Cardiac fibroblast (primary cell): Measurements from ENCODE around the gene CDC5L.
"Not testable (repeated sequence)": the region's sequence is repeated elsewhere in the genome, so short reads cannot be mapped to it uniquely, and the experiment has no call there.

Experiments
- DNase-seq, 2 donors: peaks; one replicate each; pipeline versions ENCODE4 v3.0.0 to v3.0.0-alpha.2; 2010; ENCODE audit warnings: low read depth in 2 of 2
- H3K4me3 ChIP-seq, 2 donors: replicated peaks in 1 of 2; 1 replicate in 1 of 2; 2 replicates in 1 of 2; pipeline ENCODE4 v1.5.1; 2011; ENCODE audit warnings: low read depth in 2 of 2, low read length in 2 of 2, mild to moderate bottlenecking in 2 of 2, moderate library complexity in 1 of 2
- TF ChIP-seq, protein P1 (sequence below): IDR thresholded peaks from one replicate; pipeline ENCODE4 v1.5.1; 2011; ENCODE audit warnings: low read depth, mild to moderate bottlenecking, low read length, inconsistent platforms

CDC5L gene

DNA sequence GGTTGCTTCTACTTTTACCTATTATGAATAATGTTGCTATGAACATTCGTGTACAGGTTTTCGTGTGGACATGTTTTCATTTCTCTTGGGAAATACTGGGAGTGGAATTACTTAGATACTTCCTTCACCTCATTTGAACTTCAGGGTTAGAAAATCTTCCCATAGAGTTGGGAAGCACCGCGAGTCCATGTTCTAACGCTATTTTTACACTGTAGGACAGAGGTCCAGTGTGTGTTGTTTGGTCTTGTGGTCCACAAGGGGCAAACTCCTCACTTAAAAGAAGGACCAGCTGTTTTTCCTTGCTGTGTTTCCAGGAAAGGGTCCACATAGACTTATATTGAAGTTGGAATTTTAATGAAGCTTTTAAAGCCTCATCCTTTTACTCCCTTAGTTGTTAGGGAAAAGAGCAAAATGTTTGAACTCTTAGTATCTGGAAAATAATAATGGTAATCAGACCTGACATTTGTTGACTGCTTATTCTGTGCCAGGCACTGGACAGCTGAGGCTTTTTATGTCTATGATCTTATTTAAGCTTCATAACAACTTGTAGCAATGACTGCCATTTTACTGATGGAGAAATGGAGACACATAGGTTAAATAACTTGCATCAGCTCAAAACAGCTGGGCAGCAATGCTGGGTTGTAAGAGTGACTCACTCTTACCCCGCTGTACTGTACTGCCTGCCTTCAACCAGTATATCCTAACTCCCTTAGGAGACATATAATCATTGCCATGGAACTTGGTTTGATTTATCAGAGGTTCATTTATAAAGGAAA, 52.0 kb downstream of the CDC5L start:
- peak; percentile 69 to 89 for DNase-seq
- no peak overlapping the region for H3K4me3 ChIP-seq
- TF ChIP-seq, protein P1, sequence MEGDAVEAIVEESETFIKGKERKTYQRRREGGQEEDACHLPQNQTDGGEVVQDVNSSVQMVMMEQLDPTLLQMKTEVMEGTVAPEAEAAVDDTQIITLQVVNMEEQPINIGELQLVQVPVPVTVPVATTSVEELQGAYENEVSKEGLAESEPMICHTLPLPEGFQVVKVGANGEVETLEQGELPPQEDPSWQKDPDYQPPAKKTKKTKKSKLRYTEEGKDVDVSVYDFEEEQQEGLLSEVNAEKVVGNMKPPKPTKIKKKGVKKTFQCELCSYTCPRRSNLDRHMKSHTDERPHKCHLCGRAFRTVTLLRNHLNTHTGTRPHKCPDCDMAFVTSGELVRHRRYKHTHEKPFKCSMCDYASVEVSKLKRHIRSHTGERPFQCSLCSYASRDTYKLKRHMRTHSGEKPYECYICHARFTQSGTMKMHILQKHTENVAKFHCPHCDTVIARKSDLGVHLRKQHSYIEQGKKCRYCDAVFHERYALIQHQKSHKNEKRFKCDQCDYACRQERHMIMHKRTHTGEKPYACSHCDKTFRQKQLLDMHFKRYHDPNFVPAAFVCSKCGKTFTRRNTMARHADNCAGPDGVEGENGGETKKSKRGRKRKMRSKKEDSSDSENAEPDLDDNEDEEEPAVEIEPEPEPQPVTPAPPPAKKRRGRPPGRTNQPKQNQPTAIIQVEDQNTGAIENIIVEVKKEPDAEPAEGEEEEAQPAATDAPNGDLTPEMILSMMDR: no peak

DNA sequence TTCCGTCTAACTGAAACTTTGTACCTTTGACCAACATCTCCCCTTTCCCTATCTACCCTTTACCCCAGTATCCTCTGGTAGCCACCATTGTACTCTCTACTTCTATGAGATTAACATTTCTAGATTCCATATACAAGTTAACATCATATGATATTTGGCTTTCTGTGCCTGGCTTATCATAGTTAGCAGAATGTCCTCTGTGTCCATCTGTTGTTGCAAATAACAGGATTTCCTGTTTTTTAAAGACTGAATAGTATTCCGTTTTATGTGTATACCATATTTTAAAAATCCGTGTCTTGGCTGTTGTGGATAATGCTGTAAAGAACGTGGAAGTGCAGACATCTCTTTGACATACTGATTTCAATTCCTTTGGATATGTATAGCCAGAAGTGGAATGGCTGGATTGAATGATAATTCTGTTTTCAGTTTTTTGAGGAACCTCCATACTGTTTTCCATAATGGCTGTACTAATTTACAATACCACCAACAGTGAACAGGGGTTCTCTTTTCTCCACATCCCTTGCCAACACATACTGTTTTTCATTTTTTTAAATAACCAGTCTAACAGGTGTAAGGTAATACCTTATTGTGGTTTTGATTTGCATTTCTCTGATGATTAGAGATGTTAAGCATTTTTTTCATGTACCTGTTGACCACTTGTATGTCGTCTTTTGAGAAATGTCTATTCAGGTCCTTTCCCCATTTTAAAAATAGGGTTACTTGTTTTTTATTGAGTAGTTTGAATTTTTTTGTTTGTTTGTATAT, 53.8 kb downstream of the CDC5L start:
- TF ChIP-seq, protein P1: no peak
- DNase-seq: no peak
- no peak overlapping the region for H3K4me3 ChIP-seq

DNA sequence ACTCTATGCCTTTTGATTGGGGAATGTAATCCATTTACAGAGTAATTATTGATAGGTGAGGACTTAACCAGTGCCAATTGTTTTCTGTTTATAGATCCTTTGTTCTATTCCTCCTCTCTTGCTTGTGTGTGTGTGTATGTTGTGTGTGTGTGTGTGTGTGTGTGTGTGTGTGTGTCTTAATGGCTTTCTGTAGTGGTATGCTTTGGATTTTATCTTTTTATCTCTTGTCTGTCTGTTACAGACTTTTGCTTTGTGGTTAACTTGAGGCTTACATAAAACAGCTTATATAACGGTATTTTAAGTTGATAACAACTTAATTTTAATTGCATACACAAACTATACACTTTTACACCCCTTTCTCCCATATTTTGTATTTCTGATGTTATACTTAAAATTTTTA, 54.7 kb downstream of the CDC5L start:
- H3K4me3 ChIP-seq: no peak overlapping the region
- TF ChIP-seq, protein P1: no peak

DNA sequence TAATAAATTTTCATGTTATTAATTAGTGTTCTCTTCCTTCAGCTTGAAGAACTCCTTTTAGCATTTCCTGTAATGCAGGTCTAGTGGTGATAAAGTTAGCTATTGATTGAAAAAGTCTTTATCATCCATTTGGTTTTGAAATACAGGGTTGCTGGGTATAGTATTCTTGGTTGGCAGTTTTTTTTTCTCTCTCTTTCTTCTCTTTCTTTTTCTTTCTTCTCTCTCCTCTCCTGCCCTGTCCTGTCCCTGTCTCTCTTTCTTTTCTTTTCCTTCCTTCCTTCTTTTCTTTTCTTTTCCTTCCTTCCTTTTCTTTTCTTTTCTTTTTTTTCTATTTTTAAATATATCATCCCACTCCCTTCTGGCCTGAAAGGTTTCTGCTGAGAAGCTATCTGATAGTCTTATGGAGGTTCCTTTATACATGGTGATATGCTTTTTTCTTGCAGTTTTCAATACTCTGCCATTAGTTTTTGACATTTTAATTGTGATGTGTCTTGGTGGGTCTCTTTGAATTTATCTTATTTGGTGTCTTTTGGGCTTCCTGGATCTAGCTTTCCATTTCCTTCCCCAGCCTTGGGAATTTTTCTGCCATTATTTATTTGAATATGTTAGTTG, 55.4 kb downstream of the CDC5L start:
- H3K4me3 ChIP-seq: no peak overlapping the region
- DNase-seq: no peak
- TF ChIP-seq, protein P1: no peak

More for the DNA sequence above, 54.7 kb downstream of the CDC5L start:
- DNase-seq: no peak

DNA sequence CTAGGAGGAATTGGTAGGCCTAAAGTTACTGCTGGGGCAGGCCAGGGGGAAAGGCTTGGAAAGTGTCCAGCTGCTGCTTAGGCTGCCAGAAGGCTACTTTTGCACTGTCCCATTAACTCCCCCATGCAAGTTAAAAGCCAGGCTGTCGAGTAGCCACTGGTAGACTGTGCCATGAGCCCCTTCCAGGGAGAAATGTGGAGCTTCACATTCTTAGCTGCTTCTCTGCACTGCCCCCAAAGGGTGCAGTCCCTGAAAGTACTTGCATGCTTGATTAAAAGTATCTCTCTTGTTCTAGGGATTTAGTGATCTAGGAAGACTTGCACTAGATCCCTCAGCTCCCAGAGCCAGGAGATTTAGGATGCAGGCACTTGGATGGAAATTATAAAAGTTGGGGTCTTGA, 57.3 kb downstream of the CDC5L start:
- H3K4me3 ChIP-seq: no peak overlapping the region
- TF ChIP-seq, protein P1: no peak
- DNase-seq: no peak

DNA sequence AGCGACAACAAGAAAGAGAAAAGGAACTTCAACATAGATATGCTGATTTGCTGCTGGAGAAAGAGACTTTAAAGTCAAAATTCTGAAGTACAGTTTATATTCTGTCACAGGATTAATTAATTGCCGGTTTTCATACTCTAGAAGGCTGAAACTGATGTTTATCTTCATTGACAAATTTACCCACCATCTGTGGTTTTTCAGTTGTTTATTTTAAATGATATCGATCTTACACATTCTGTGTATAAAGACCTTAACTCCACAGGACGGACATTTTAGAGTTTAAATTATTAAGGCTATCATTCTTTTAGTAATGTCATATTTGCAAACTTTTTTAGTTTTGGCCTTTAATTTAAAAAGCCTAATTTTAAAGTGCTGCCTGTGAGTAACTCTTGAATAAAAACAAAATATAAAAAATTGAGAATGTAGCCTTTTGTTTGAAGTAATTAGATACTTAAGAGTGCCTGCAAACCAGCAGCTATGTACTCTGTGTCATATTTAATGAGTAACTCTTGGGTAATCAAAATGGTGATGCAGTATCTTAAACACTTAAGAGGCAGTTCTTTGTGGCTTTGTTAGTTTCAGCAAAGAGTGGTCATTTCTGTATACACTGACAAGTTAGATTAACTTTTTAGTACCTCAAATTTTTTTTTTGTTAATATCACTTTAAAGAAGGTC, 59.3 kb downstream of the CDC5L start:
- DNase-seq: peak; percentile 66 to 87
- TF ChIP-seq, protein P1: no peak
- H3K4me3 ChIP-seq: no peak overlapping the region

DNA sequence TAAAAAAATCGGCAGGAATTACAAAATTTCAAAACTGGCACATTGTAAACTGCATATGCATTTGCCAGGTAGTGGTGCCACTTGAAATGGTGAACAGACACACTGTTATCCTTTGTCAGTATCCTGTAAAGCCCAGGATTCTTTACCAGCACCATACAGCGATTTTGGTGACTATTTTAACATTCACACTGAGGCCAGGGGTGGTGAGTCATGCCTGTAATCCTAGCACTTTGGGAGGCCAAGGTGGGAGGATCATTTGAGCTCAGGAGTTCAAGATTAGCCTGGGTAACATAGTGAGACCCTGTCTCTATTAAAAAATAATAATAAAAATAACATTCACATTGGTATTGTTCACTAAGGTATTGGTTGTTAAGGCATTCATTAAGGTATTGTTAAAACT, 61.7 kb downstream of the CDC5L start:
- H3K4me3 ChIP-seq, DNase-seq: not testable (repeated sequence)
